Ureter (tissue), 1 donor: ENCODE measurements around the gene METRN. TPM values are rescaled to one million over a fixed set of nuclear protein-coding genes. Genes with fewer than 3 reads are reported as not detected.

ENCODE experiments used
- total RNA-seq: library from RNA; stranded (reverse); gene quantifications from one replicate; pipeline ENCODE4 v1.2.4, GENCODE V29; 2023
- donor health status: DM: yes; HTN: yes; CAD: no.

The METRN gene
- total RNA-seq, 1 donor from 2014 or later = 20.8 TPM

Other genes with a start within 250 kb of the METRN start
- 60.1 TPM for gene CAPN15, start 187.4 kb upstream of the METRN start, total RNA-seq
- not detected for gene PRR35, start 154.7 kb upstream of the METRN start, total RNA-seq
- 0.36 TPM for gene NHLRC4, start 148.1 kb upstream of the METRN start, total RNA-seq
- 65.7 TPM for gene PIGQ, start 145.2 kb upstream of the METRN start, total RNA-seq
- gene RAB40C, start 125.1 kb upstream of the METRN start, total RNA-seq = 39.2 TPM
- gene WFIKKN1, start 84.1 kb upstream of the METRN start, total RNA-seq = 0.65 TPM
- gene METTL26, start 78.8 kb upstream of the METRN start, total RNA-seq = 48.3 TPM
- 40.4 TPM for gene MCRIP2, start 73.3 kb upstream of the METRN start, total RNA-seq
- 53.3 TPM for gene WDR90, start 65.8 kb upstream of the METRN start, total RNA-seq
- gene RHOT2, start 47.0 kb upstream of the METRN start, total RNA-seq = 129 TPM
- 2.3 TPM for gene RHBDL1, start 39.4 kb upstream of the METRN start, total RNA-seq
- 118 TPM for gene STUB1, start 34.7 kb upstream of the METRN start, total RNA-seq
- gene JMJD8, start 30.8 kb upstream of the METRN start, total RNA-seq = 63.4 TPM
- gene WDR24, start 24.7 kb upstream of the METRN start, total RNA-seq = 10.4 TPM
- 1.3 TPM for gene FBXL16, start 9.3 kb upstream of the METRN start, total RNA-seq
- gene ANTKMT, start 6.0 kb downstream of the METRN start, total RNA-seq = 43.2 TPM
- gene CCDC78, start 11.3 kb downstream of the METRN start, total RNA-seq = 5.3 TPM
- 7.9 TPM for gene HAGHL, start 12.0 kb downstream of the METRN start, total RNA-seq
- 38.9 TPM for gene CIAO3, start 25.9 kb downstream of the METRN start, total RNA-seq
- 1.4 TPM for gene MSLN, start 45.6 kb downstream of the METRN start, total RNA-seq
- gene RPUSD1, start 73.3 kb downstream of the METRN start, total RNA-seq = 18.7 TPM
- gene CHTF18, start 73.5 kb downstream of the METRN start, total RNA-seq = 13.3 TPM
- gene GNG13, start 85.6 kb downstream of the METRN start, total RNA-seq = 0.52 TPM